ENCODE measurements around the gene MYF5. TPM values are rescaled to one million over a fixed set of nuclear protein-coding genes. Genes with fewer than 3 reads are reported as not detected.

Gene MYF5
- total RNA-seq, 2 donors from 2014 or later, result not detected

DNA sequence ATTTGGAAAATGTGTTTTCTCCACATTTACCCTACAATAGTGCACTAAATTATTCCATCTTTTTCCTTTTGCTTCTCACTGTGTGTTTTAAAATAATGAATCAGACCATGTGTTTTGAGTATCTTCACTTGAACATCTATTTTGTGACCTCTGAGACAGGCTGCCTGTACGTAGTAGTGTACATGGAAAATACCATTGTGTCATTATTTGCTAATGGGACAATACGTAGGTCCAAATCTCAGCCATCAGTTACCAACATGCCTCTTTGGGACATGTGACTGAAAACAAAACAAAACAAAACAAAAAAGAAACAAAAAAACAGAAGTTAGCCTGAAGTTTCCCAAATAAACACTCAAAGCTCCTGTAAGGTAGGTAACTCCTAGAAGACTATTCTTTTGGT, 16.4 kb upstream of the MYF5 start:
- H3K27me3 ChIP-seq, result no peaks in the 10 kb centered on the region

DNA sequence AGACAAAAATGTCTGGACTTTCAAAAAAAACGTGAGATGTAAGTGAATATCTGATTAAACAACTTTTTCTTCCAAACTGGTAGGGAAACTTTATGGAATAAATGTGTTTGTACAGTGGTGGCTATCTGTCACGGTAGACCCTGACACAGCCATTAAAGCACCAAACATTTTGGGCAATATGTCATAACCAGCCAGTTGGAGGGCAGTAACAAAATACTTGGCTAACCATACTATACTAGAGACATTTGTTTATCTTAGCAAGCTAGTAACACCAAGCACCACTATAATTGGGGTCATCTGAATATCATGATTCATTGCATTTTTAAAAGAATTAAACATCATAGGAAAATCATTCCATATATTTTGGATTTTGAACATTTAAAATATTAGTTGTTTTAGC, 15.3 kb upstream of the MYF5 start:
- Histone ChIP-seq H3K9ac (ENCODE audit: low read depth in 2 of 2, low read length in 2 of 2) (no peak overlapping the region), H3K9me3 (no peaks in the 10 kb centered on the region), H3K4me1 (no peaks in the 10 kb centered on the region), H3K27me3 (no peaks in the 10 kb centered on the region), H3K27ac (no peak overlapping the region), H3K36me3 (no peaks in the 10 kb centered on the region), H3K4me3 (no peak overlapping the region)
- intact Hi-C loops (cut with DNase I), result no loop called here
- TF ChIP-seq, protein P1, sequence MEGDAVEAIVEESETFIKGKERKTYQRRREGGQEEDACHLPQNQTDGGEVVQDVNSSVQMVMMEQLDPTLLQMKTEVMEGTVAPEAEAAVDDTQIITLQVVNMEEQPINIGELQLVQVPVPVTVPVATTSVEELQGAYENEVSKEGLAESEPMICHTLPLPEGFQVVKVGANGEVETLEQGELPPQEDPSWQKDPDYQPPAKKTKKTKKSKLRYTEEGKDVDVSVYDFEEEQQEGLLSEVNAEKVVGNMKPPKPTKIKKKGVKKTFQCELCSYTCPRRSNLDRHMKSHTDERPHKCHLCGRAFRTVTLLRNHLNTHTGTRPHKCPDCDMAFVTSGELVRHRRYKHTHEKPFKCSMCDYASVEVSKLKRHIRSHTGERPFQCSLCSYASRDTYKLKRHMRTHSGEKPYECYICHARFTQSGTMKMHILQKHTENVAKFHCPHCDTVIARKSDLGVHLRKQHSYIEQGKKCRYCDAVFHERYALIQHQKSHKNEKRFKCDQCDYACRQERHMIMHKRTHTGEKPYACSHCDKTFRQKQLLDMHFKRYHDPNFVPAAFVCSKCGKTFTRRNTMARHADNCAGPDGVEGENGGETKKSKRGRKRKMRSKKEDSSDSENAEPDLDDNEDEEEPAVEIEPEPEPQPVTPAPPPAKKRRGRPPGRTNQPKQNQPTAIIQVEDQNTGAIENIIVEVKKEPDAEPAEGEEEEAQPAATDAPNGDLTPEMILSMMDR (IDR thresholded peaks at IDR 0.05), result no peak
- no peak for DNase-seq

More for the DNA sequence above, 16.4 kb upstream of the MYF5 start:
- TF ChIP-seq, protein P1 (IDR thresholded peaks at IDR 0.05), result no peak
- Histone ChIP-seq H3K4me1 (no peaks in the 10 kb centered on the region), H3K9ac (ENCODE audit: low read depth in 2 of 2, low read length in 2 of 2) (no peak overlapping the region), H3K4me3 (no peak overlapping the region), H3K9me3 (no peaks in the 10 kb centered on the region), H3K36me3 (no peaks in the 10 kb centered on the region), H3K27ac (no peak overlapping the region)
- no peak for DNase-seq
- intact Hi-C loops (cut with DNase I), result no loop called here

DNA sequence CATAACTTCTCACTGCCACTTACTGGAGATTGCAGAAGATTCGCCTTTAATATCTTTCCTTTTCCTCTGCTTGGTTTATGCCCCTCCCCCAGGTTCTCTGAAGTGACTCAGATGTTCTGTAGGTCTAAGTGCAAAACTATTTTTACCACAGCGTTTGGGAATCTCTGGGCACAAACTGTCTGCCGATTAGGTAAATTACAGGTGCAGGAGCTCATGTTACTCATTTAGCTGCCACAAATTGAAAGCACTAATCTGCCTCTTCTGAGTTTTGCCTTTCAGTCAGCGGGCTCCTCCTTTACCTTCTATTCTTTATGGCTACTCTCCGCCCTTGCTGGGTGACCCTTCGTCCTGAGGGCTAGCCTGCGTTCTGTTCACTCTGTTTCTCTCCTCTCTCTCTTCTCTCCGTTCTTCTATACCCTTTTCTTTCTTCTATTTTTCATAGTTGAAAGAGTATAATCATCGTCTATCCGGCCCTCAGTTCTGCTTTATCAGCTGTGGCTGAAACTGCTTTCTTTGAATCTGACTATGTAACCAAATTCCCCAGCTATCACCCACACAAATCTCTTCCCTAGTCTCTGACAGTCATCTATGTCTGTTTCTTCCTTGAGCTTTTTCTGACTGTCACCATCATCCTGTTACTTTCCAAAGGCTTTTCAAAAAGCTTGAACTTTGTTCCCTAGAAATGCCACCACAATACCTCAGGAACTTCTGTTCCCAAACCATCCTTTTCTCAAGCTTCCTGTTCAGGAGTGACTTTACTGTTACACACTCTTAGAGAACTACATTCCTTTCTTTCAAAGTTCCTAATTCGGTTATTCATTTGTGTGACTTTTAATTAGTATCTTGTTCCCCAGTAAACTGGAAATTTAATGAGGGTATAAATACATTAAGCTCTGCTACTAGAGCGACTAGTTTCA, 13.6 kb upstream of the MYF5 start:
- H3K4me1 ChIP-seq, result no peaks in the 10 kb centered on the region
- H3K9ac ChIP-seq (ENCODE audit: low read depth in 2 of 2, low read length in 2 of 2), result no peak overlapping the region
- no peaks in the 10 kb centered on the region for H3K27me3 ChIP-seq
- no peak for DNase-seq
- no peak overlapping the region for H3K27ac ChIP-seq
- H3K4me3 ChIP-seq, result no peak overlapping the region
- intact Hi-C loops (cut with DNase I), result no loop called here
- H3K9me3 ChIP-seq, result no peaks in the 10 kb centered on the region
- H3K36me3 ChIP-seq, result no peaks in the 10 kb centered on the region
- TF ChIP-seq, protein P1 (IDR thresholded peaks at IDR 0.05), result no peak

DNA sequence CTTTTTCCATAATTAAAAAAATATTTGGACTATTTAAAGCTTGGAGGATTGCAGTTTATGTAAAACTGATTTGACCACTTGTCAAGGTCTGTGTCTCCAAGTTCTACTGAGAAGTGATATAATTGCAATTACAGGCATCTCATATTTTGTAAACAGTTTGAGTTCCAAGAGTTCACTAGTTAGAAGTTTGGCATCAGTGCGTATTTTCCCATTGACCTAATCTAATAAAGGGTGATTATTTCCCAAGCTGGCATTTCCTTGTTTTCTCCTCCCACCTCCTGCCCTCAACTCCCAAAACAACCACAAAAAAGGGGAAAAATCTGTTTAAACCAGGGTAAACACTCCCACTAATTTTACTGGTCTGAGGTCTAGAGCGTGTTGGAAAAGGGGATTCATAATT, 12.3 kb upstream of the MYF5 start:
- Histone ChIP-seq H3K4me3 (no peak overlapping the region), H3K9me3 (no peaks in the 10 kb centered on the region), H3K36me3 (no peaks in the 10 kb centered on the region), H3K4me1 (no peaks in the 10 kb centered on the region), H3K27ac (no peak overlapping the region), H3K27me3 (peaks cover 10% of the 10 kb centered on the region), H3K9ac (ENCODE audit: low read depth in 2 of 2, low read length in 2 of 2) (no peak overlapping the region)
- no peak for DNase-seq
- intact Hi-C loops (cut with DNase I), result no loop called here
- TF ChIP-seq, protein P1 (IDR thresholded peaks at IDR 0.05), result no peak

DNA sequence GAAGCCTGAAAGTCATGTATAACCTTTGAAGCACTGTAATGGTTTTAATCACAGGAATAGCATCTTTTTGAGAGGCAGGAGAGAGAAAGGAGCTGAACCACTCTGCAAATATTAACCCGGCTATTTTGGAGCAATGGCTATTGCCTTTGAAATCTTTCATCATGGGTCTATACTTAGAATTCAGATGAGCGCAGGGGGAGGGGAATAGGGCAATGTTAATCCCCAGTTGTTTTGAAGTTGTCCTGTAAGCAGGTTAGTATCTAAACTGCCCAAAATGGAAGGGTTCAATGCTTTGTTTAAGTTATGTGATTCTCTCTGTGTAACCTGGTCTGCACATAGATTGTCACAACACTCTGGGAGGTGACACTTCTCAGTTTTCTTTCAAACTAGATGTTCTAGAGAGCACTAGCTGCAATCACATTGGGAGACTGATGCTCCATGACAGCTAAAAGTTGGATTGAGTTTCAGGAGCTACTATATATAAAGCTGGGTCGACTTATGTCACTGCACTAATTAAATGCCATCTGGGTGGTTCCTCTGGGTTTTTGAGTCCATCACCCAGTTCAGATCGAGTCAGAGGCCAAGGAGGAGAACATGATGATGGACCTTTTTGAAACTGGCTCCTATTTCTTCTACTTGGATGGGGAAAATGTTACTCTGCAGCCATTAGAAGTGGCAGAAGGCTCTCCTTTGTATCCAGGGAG, 9.4 kb upstream of the MYF5 start, which contains the start of gene MYF6:
MYF6 (plus strand) TSS at position 509 of the 704 bp plus-strand sequence; CDS start at position 595, 86 bp downstream.
- Histone ChIP-seq H3K9ac (ENCODE audit: low read depth in 2 of 2, low read length in 2 of 2) (no peak within 1 kb of the TSS), H3K36me3 (no peaks in the 10 kb centered on the region), H3K9me3 (no peaks in the 10 kb centered on the region), H3K27ac (no peak within 1 kb of the TSS), H3K4me1 (no peaks in the 10 kb centered on the region), H3K27me3 (peaks cover 10% of the 10 kb centered on the region), H3K4me3 (no peak within 1 kb of the TSS)
- intact Hi-C loops (cut with DNase I), result no loop called here
- DNase-seq, result no peak
- TF ChIP-seq, protein P1 (IDR thresholded peaks at IDR 0.05), result no peak
